ENCODE measurements around the gene TROAP. TPM values are rescaled to one million over a fixed set of nuclear protein-coding genes. Genes with fewer than 3 reads are reported as not detected.
A peak's percentile ranks its signal among the peaks of the same experiment; 100 is the strongest.
"Not testable (repeated sequence)": the region's sequence is repeated elsewhere in the genome, so short reads cannot be mapped to it uniquely, and the experiment has no call there.

TROAP gene
- total and polyA plus RNA-seq, 4 donors, result 0.97 to 17.5 (median 2.0) TPM; not detected in 1

DNA sequence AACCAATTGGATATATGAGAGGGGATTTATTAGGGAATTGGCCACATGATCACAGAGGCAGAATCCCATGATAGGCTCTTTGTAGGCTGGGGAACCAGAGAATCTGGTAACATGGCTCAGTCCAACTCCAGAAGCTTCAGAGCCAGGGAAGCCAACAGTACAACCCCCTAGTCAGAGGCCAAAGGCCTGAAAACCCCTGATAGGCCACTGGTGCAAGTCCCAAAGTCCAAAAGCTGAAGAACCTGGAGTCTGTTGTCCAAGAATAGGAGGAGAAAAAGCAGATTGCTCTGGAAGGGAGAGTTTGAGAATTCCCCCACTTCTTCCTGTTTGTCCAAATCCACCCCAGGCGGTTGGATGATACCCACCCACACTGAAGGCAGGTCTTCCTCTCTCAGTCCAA, 8.2 kb upstream of the TROAP start:
- H3K9me3 ChIP-seq (ENCODE audit: control insufficient read depth in 4 of 4, low read length in 3 of 4), result no peaks in the 10 kb centered on the region
- WGBS, result 92% methylated on average over 1 of the region's 1 CpG
- H3K27me3 ChIP-seq (ENCODE audit: control insufficient read depth in 4 of 4, insufficient read depth in 4 of 4, low read length in 3 of 4), result no peaks in the 10 kb centered on the region
- H3K36me3 ChIP-seq (ENCODE audit: control insufficient read depth in 4 of 4, insufficient read depth in 3 of 4, low read depth in 1 of 4, low read length in 3 of 4), result no peaks in the 10 kb centered on the region
- H3K4me3 ChIP-seq (ENCODE audit: low read depth in 1 of 3, low read length in 3 of 3), result no peak overlapping the region
- H3K27ac ChIP-seq (ENCODE audit: low read depth in 1 of 2, low read length in 2 of 2), result no peak overlapping the region
- H3K9ac ChIP-seq (ENCODE audit: low read depth in 1 of 2, low read length in 2 of 2), result no peak overlapping the region
- no peak for DNase-seq (ENCODE audit: low spot score)
- H3K4me1 ChIP-seq (ENCODE audit: control insufficient read depth in 4 of 4, insufficient read depth in 4 of 4, low read length in 3 of 4), result no peaks in the 10 kb centered on the region
- TF ChIP-seq, protein P1, sequence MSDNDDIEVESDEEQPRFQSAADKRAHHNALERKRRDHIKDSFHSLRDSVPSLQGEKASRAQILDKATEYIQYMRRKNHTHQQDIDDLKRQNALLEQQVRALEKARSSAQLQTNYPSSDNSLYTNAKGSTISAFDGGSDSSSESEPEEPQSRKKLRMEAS (IDR thresholded peaks at IDR 0.05), result no peak
- TF ChIP-seq, protein P2, sequence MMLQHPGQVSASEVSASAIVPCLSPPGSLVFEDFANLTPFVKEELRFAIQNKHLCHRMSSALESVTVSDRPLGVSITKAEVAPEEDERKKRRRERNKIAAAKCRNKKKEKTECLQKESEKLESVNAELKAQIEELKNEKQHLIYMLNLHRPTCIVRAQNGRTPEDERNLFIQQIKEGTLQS (IDR thresholded peaks at IDR 0.05), result no peak
- TF ChIP-seq HNF4G (IDR thresholded peaks at IDR 0.05) (no peak), SP1 (IDR thresholded peaks at IDR 0.05) (no peak), GABPA (IDR thresholded peaks at IDR 0.05 in 1 of 2, conservative IDR thresholded peaks at IDR 0.05 in 1 of 2) (no peak), YY1 (IDR thresholded peaks at IDR 0.05) (no peak), RAD21 (IDR thresholded peaks at IDR 0.05) (no peak), RXRA (IDR thresholded peaks at IDR 0.05) (no peak), EGR1 (IDR thresholded peaks at IDR 0.05; ENCODE audit: low read depth in 2 of 2) (no peak)
- TF ChIP-seq, protein P3, sequence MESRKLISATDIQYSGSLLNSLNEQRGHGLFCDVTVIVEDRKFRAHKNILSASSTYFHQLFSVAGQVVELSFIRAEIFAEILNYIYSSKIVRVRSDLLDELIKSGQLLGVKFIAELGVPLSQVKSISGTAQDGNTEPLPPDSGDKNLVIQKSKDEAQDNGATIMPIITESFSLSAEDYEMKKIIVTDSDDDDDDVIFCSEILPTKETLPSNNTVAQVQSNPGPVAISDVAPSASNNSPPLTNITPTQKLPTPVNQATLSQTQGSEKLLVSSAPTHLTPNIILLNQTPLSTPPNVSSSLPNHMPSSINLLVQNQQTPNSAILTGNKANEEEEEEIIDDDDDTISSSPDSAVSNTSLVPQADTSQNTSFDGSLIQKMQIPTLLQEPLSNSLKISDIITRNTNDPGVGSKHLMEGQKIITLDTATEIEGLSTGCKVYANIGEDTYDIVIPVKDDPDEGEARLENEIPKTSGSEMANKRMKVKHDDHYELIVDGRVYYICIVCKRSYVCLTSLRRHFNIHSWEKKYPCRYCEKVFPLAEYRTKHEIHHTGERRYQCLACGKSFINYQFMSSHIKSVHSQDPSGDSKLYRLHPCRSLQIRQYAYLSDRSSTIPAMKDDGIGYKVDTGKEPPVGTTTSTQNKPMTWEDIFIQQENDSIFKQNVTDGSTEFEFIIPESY (IDR thresholded peaks at IDR 0.05), result no peak

DNA sequence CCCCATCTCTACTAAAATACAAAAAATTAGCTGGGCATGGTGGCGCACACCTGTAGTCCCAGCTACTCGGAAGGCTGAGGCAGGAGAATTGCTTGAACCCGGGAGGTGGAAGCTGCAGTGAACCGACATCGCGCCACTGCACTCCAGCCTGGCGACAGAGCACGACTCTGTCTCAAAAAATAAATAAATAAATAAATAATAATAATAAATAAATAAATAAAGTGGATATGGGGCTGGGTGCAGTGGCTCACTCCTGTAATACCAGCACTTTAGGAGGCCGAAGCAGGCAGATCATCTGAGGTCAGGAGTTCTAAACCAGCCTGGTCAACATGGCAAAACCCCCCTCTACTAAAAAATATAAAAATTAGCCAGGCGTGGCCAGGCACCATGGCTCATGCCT, 5.9 kb upstream of the TROAP start:
- not testable (repeated sequence) for H3K27me3 ChIP-seq (ENCODE audit: control insufficient read depth in 4 of 4, insufficient read depth in 4 of 4, low read length in 3 of 4); DNase-seq (ENCODE audit: low spot score); H3K4me3 ChIP-seq (ENCODE audit: low read depth in 1 of 3, low read length in 3 of 3); H3K27ac ChIP-seq (ENCODE audit: low read depth in 1 of 2, low read length in 2 of 2); H3K9me3 ChIP-seq (ENCODE audit: control insufficient read depth in 4 of 4, low read length in 3 of 4); H3K9ac ChIP-seq (ENCODE audit: low read depth in 1 of 2, low read length in 2 of 2); H3K36me3 ChIP-seq (ENCODE audit: control insufficient read depth in 4 of 4, insufficient read depth in 3 of 4, low read depth in 1 of 4, low read length in 3 of 4); H3K4me1 ChIP-seq (ENCODE audit: control insufficient read depth in 4 of 4, insufficient read depth in 4 of 4, low read length in 3 of 4)
- 96% methylated on average over 10 of the region's 10 CpGs for WGBS

DNA sequence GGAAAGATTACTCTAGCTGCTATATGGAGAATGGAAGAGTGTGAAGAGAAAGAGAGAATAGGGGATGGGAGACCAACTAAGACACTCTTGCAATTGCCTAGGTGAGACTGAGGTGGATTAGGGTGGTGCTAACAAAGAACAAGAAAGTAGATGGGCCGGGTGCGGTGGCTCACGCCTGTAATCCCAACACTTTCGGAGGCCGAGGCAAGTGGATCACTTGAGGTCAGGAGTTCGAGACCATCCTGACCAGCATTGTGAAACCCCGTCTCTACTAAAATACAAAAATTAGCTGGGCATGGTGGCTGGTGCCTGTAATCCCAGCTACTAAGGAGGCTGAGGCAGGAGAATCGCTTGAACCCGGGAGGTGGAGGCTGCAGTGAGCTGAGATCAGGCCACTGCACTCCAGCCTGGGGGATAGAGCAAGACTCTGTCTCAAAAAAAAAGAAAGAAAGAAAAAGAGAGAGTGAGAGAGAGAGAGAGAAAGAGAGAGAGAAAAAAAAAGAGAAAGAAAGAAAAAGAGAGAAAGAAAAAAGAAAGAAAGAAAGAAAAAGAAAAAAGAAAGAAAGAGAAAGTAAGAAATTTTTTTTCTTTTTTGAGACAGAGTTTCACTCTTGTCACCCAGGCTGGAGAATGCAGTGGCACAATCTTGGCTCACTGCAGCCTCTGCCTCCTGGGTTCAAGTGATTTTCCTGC, 2.5 kb upstream of the TROAP start:
- 95% methylated on average over 9 of the region's 9 CpGs for WGBS
- not testable (repeated sequence) for H3K36me3 ChIP-seq (ENCODE audit: control insufficient read depth in 4 of 4, insufficient read depth in 3 of 4, low read depth in 1 of 4, low read length in 3 of 4); DNase-seq (ENCODE audit: low spot score); H3K9ac ChIP-seq (ENCODE audit: low read depth in 1 of 2, low read length in 2 of 2); H3K9me3 ChIP-seq (ENCODE audit: control insufficient read depth in 4 of 4, low read length in 3 of 4); H3K27ac ChIP-seq (ENCODE audit: low read depth in 1 of 2, low read length in 2 of 2); H3K4me3 ChIP-seq (ENCODE audit: low read depth in 1 of 3, low read length in 3 of 3); H3K27me3 ChIP-seq (ENCODE audit: control insufficient read depth in 4 of 4, insufficient read depth in 4 of 4, low read length in 3 of 4)
- peaks cover 2 to 14% (median 10%) of the 10 kb centered on the region in 4 donors for H3K4me1 ChIP-seq (ENCODE audit: control insufficient read depth in 4 of 4, insufficient read depth in 4 of 4, low read length in 3 of 4)

DNA sequence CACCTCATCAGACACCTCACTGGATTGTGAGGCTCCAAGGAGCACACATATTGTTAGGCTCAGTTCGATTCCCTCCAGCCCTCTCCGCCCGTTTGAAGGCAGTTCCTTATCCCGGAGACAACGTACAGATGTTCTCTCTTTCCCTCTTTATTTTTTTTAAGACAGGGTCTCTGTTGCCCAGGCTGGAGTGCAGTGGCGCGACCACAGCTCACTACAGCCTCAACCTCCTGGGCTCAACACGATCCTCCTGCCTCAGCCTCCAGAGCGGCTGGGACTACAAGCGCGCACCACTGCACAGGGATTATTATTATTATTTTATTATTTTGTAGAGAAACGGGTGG, 718 bp upstream of the TROAP start:
- no peak for DNase-seq (ENCODE audit: low spot score)
- no peak overlapping the region for H3K27ac ChIP-seq (ENCODE audit: low read depth in 1 of 2, low read length in 2 of 2)

More for the DNA sequence above, 718 bp upstream of the TROAP start:
- H3K4me3 ChIP-seq (ENCODE audit: low read depth in 1 of 3, low read length in 3 of 3), result peak overlapping the region; percentile 67 to 89 (median 70)
- no peaks in the 10 kb centered on the region for H3K9me3 ChIP-seq (ENCODE audit: control insufficient read depth in 4 of 4, low read length in 3 of 4)
- H3K27me3 ChIP-seq (ENCODE audit: control insufficient read depth in 4 of 4, insufficient read depth in 4 of 4, low read length in 3 of 4), result no peaks in the 10 kb centered on the region
- no peaks in the 10 kb centered on the region for H3K36me3 ChIP-seq (ENCODE audit: control insufficient read depth in 4 of 4, insufficient read depth in 3 of 4, low read depth in 1 of 4, low read length in 3 of 4)
- TF ChIP-seq EGR1 (IDR thresholded peaks at IDR 0.05; ENCODE audit: low read depth in 2 of 2), result no peak
- TF ChIP-seq TAF1 (conservative IDR thresholded peaks at IDR 0.05), result no peak
- no peak for TF ChIP-seq RAD21 (IDR thresholded peaks at IDR 0.05)
- TF ChIP-seq, protein P4, sequence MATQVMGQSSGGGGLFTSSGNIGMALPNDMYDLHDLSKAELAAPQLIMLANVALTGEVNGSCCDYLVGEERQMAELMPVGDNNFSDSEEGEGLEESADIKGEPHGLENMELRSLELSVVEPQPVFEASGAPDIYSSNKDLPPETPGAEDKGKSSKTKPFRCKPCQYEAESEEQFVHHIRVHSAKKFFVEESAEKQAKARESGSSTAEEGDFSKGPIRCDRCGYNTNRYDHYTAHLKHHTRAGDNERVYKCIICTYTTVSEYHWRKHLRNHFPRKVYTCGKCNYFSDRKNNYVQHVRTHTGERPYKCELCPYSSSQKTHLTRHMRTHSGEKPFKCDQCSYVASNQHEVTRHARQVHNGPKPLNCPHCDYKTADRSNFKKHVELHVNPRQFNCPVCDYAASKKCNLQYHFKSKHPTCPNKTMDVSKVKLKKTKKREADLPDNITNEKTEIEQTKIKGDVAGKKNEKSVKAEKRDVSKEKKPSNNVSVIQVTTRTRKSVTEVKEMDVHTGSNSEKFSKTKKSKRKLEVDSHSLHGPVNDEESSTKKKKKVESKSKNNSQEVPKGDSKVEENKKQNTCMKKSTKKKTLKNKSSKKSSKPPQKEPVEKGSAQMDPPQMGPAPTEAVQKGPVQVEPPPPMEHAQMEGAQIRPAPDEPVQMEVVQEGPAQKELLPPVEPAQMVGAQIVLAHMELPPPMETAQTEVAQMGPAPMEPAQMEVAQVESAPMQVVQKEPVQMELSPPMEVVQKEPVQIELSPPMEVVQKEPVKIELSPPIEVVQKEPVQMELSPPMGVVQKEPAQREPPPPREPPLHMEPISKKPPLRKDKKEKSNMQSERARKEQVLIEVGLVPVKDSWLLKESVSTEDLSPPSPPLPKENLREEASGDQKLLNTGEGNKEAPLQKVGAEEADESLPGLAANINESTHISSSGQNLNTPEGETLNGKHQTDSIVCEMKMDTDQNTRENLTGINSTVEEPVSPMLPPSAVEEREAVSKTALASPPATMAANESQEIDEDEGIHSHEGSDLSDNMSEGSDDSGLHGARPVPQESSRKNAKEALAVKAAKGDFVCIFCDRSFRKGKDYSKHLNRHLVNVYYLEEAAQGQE (IDR thresholded peaks at IDR 0.05), result no peak
- no peak for TF ChIP-seq JUND (IDR thresholded peaks at IDR 0.05)
- no peak for TF ChIP-seq RXRA (IDR thresholded peaks at IDR 0.05)
- no peak for TF ChIP-seq FOXA2 (IDR thresholded peaks at IDR 0.05)
- TF ChIP-seq HNF4G (IDR thresholded peaks at IDR 0.05), result no peak
- TF ChIP-seq, protein P2 (IDR thresholded peaks at IDR 0.05), result no peak
- 52% methylated on average over 12 of the region's 12 CpGs for WGBS
- peaks cover 2 to 14% (median 10%) of the 10 kb centered on the region in 4 donors for H3K4me1 ChIP-seq (ENCODE audit: control insufficient read depth in 4 of 4, insufficient read depth in 4 of 4, low read length in 3 of 4)
- no peak overlapping the region for H3K9ac ChIP-seq (ENCODE audit: low read depth in 1 of 2, low read length in 2 of 2)

Measured in liver (tissue), 9 donors.